HepG2 (cell line): ENCODE results near the gene ARVCF. TPM values are rescaled to one million over a fixed set of nuclear protein-coding genes. Genes with fewer than 3 reads are reported as not detected.

Experiments
- BRD4 ChIP-seq: sonication (generic); formaldehyde crosslinking; IDR thresholded peaks from 2 replicates; pipeline ENCODE4 v1.4.0; 2020; ENCODE audit warnings: missing genetic modification reagents
- ELF3 ChIP-seq: IDR thresholded peaks from 2 replicates; pipeline ENCODE4 v1.6.1; 2016; ENCODE audit warnings: missing genetic modification reagents, missing compliant biosample characterization
- FIP1L1 ChIP-seq: fragments of 200-400 bp; formaldehyde crosslinking; IDR thresholded peaks from 2 replicates; pipeline ENCODE4 v1.6.1; 2018; ENCODE audit warnings: low read depth, mild to moderate bottlenecking, low read length, moderate library complexity, borderline replicate concordance; ENCODE audit not compliant: insufficient read depth
- JUN ChIP-seq: sonication (generic); formaldehyde crosslinking; IDR thresholded peaks from 2 replicates; pipeline ENCODE4 v1.4.0; 2020; ENCODE audit warnings: mild to moderate bottlenecking, missing genetic modification reagents
- KDM1A ChIP-seq: IDR thresholded peaks from 2 replicates; pipeline ENCODE4 v1.6.1; 2016; ENCODE audit warnings: missing compliant biosample characterization
- KLF16 ChIP-seq, 2 experiments: sonication (generic) in 1 of 2; formaldehyde crosslinking in 1 of 2; IDR thresholded peaks; 2 replicates each; pipeline versions ENCODE4 v1.6.1 to v1.8.0; 2016 to 2023; ENCODE audit warnings: missing genetic modification reagents in 2 of 2, missing compliant biosample characterization in 1 of 2
- PRDM4 ChIP-seq: sonication (generic); formaldehyde crosslinking; IDR thresholded peaks from 2 replicates; pipeline ENCODE4 v1.9.0; 2021; ENCODE audit warnings: missing genetic modification reagents, borderline replicate concordance
- REXO4 ChIP-seq: sonication (generic); formaldehyde crosslinking; IDR thresholded peaks from 2 replicates; pipeline ENCODE4 v1.8.0; 2022; ENCODE audit warnings: missing genetic modification reagents, mild to moderate bottlenecking, borderline replicate concordance
- SNAI1 ChIP-seq: sonication (generic); formaldehyde crosslinking; IDR thresholded peaks from 2 replicates; pipeline ENCODE4 v1.5.0; 2020; ENCODE audit warnings: mild to moderate bottlenecking, missing genetic modification reagents, borderline replicate concordance
- TAF1 ChIP-seq: sonication (generic); formaldehyde crosslinking; IDR thresholded peaks from 2 replicates; pipeline ENCODE4 v1.4.0; 2020; ENCODE audit warnings: missing genetic modification reagents
- ZBTB38 ChIP-seq: sonication (generic); formaldehyde crosslinking; IDR thresholded peaks from 2 replicates; pipeline ENCODE4 v1.5.1; 2020; ENCODE audit warnings: mild to moderate bottlenecking, missing genetic modification reagents
- ZNF180 ChIP-seq: sonication (generic); formaldehyde crosslinking; IDR thresholded peaks from 2 replicates; pipeline ENCODE4 v1.4.0; 2020; ENCODE audit warnings: low read depth, missing genetic modification reagents, borderline replicate concordance
- ZNF282 ChIP-seq: fragments of 450-650 bp; IDR thresholded peaks from 2 replicates; pipeline ENCODE4 v1.6.1; 2018; ENCODE audit not compliant: partially characterized antibody
- ZNF350 ChIP-seq: sonication (generic); formaldehyde crosslinking; IDR thresholded peaks from 2 replicates; pipeline ENCODE4 v1.4.0; 2020; ENCODE audit warnings: mild to moderate bottlenecking, low read depth, missing genetic modification reagents, borderline replicate concordance
- ZNF546 ChIP-seq: sonication (generic); formaldehyde crosslinking; conservative IDR thresholded peaks from 2 replicates; pipeline ENCODE4 v1.8.1; 2023; ENCODE audit warnings: mild to moderate bottlenecking, missing genetic modification reagents
- ZNF775 ChIP-seq: sonication (generic); formaldehyde crosslinking; IDR thresholded peaks from 2 replicates; pipeline ENCODE4 v1.4.0; 2020; ENCODE audit warnings: missing genetic modification reagents, mild to moderate bottlenecking, moderate library complexity, borderline replicate concordance
- ZNF891 ChIP-seq: sonication (generic); formaldehyde crosslinking; IDR thresholded peaks from 2 replicates; pipeline ENCODE4 v1.5.0; 2020; ENCODE audit warnings: mild to moderate bottlenecking, missing genetic modification reagents
- polyA plus RNA-seq, 8 experiments: library from polyadenylated mRNA; depleted of rRNA in 3 of 8; stranded (reverse) in 7 of 8; unstranded in 1 of 8; fragments of >200 nt; fragmentation: Illumina TruSeq in 4 of 8; extraction: Trizol in 4 of 8; gene quantifications; 2 replicates each; pipeline versions ENCODE4 v1.2.1 to v1.2.3, GENCODE V29; 2011 to 2016; ENCODE audit warnings: low read depth in 4 of 8, missing spikeins in 1 of 8, mixed read lengths in 1 of 8; ENCODE audit not compliant: insufficient read depth in 1 of 8
- total RNA-seq, 5 experiments: library from RNA; depleted of rRNA; stranded (reverse); fragments of >200 nt; fragmentation: Illumina TruSeq; extraction: Trizol; gene quantifications; 2 replicates each; pipeline ENCODE4 v1.2.3, GENCODE V29; 2016; ENCODE audit warnings: low read depth in 1 of 5
- TF ChIP-seq, protein P1 (sequence below): sonication (generic); formaldehyde crosslinking; IDR thresholded peaks from 2 replicates; pipeline ENCODE4 v1.4.0; 2020; ENCODE audit warnings: missing genetic modification reagents
- TF ChIP-seq, protein P2 (sequence below): sonication (generic); formaldehyde crosslinking; IDR thresholded peaks from 2 replicates; pipeline ENCODE4 v1.5.1; 2020; ENCODE audit warnings: mild to moderate bottlenecking, missing genetic modification reagents, moderate library complexity

ARVCF gene
- total and polyA plus RNA-seq, 2 of the 13 experiments (the other 11 are each of a cell fraction or from before 2014, with no cell fraction given), result 16.4 to 17.7 TPM

- TF ChIP-seq, protein P1, sequence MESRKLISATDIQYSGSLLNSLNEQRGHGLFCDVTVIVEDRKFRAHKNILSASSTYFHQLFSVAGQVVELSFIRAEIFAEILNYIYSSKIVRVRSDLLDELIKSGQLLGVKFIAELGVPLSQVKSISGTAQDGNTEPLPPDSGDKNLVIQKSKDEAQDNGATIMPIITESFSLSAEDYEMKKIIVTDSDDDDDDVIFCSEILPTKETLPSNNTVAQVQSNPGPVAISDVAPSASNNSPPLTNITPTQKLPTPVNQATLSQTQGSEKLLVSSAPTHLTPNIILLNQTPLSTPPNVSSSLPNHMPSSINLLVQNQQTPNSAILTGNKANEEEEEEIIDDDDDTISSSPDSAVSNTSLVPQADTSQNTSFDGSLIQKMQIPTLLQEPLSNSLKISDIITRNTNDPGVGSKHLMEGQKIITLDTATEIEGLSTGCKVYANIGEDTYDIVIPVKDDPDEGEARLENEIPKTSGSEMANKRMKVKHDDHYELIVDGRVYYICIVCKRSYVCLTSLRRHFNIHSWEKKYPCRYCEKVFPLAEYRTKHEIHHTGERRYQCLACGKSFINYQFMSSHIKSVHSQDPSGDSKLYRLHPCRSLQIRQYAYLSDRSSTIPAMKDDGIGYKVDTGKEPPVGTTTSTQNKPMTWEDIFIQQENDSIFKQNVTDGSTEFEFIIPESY (CRISPR knock-in tag), result no peak
- TF ChIP-seq PRDM4 (CRISPR knock-in tag) (no peak), ELF3 (no peak), JUN (no peak), BRD4 (CRISPR knock-in tag) (0 out of 2 replicates have a peak, but pooled peaks have one; percentile 61), ZBTB38 (CRISPR knock-in tag) (peak; percentile 64), KDM1A (CRISPR knock-in tag) (no peak), SNAI1 (0 out of 2 replicates have a peak, but pooled peaks have one; percentile 20), ZNF891 (CRISPR knock-in tag) (no peak), ZNF775 (CRISPR knock-in tag) (no peak), ZNF546 (CRISPR knock-in tag) (no peak), ZNF282 (no peak), TAF1 (peak; percentile 75), ZNF180 (CRISPR knock-in tag) (no peak), ZNF350 (CRISPR knock-in tag) (no peak), REXO4 (CRISPR knock-in tag) (no peak), KLF16 (CRISPR knock-in tag; IDR thresholded peaks at IDR 0.05) (no peak), FIP1L1 (no peak)
- TF ChIP-seq, protein P2, sequence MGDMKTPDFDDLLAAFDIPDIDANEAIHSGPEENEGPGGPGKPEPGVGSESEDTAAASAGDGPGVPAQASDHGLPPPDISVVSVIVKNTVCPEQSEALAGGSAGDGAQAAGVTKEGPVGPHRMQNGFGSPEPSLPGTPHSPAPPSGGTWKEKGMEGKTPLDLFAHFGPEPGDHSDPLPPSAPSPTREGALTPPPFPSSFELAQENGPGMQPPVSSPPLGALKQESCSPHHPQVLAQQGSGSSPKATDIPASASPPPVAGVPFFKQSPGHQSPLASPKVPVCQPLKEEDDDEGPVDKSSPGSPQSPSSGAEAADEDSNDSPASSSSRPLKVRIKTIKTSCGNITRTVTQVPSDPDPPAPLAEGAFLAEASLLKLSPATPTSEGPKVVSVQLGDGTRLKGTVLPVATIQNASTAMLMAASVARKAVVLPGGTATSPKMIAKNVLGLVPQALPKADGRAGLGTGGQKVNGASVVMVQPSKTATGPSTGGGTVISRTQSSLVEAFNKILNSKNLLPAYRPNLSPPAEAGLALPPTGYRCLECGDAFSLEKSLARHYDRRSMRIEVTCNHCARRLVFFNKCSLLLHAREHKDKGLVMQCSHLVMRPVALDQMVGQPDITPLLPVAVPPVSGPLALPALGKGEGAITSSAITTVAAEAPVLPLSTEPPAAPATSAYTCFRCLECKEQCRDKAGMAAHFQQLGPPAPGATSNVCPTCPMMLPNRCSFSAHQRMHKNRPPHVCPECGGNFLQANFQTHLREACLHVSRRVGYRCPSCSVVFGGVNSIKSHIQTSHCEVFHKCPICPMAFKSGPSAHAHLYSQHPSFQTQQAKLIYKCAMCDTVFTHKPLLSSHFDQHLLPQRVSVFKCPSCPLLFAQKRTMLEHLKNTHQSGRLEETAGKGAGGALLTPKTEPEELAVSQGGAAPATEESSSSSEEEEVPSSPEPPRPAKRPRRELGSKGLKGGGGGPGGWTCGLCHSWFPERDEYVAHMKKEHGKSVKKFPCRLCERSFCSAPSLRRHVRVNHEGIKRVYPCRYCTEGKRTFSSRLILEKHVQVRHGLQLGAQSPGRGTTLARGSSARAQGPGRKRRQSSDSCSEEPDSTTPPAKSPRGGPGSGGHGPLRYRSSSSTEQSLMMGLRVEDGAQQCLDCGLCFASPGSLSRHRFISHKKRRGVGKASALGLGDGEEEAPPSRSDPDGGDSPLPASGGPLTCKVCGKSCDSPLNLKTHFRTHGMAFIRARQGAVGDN (CRISPR knock-in tag), result peak; percentile 86
Observed at GRCh38 chr22:19941365-19942082, 75.1 kb downstream of the ARVCF start, which contains the start of the genes COMT and TXNRD2 (continued).
